Endothelial cell of umbilical vein (primary cell): ENCODE measurements around the gene DHX34. TPM values are rescaled to one million over a fixed set of nuclear protein-coding genes. Genes with fewer than 3 reads are reported as not detected.

Source experiments
- BruUV-seq: library from RNA; stranded (reverse); fragments of 400-500 nt; replicated peaks from 2 replicates; lab custom pipeline; 2021; lab: Mats Ljungman, UMichigan
- CTCF ChIA-PET: fragments of 300-600, 350-600 bp; sonication (Branson Sonifier 250); formaldehyde crosslinking; loops from one replicate; lab custom pipeline; 2021; ENCODE audit warnings: antibody characterized with exemption, inconsistent platforms; lab: Charles Lee
- POLR2A ChIA-PET: fragments of 300-600, 350-600 bp; sonication (Branson Sonifier 250); formaldehyde crosslinking; loops from one replicate; lab custom pipeline; 2021; ENCODE audit warnings: antibody characterized with exemption, inconsistent platforms; lab: Charles Lee
- DNase-seq: peaks from one replicate; pipeline ENCODE4 v3.0.0-alpha.2; 2011; ENCODE audit warnings: low read depth, low spot score
- FAIRE-seq: peaks from 2 replicates; lab custom pipeline; 2011; peaks lifted over from hg19 to GRCh38; lab: Jason Lieb, UNC
- H2AFZ ChIP-seq: 2 replicates; pipeline ENCODE4 v1.6.0; 2012; ENCODE audit warnings: low read depth, low read length, control low read depth, inconsistent platforms
- H3K27ac ChIP-seq: 2 replicates; pipeline ENCODE4 v1.5.1; 2011; ENCODE audit warnings: low read depth, mild to moderate bottlenecking, control low read depth, low read length, moderate library complexity; ENCODE audit not compliant: insufficient read depth
- H3K27me3 ChIP-seq, 2 experiments: 2 replicates each; pipeline versions ENCODE4 v1.6.0 to v1.6.1; 2011; ENCODE audit warnings: low read length in 2 of 2, mixed read lengths in 1 of 2; ENCODE audit not compliant: control insufficient read depth in 2 of 2, insufficient read depth in 2 of 2
- H3K36me3 ChIP-seq, 2 experiments: 2 replicates in 1 of 2; 3 replicates in 1 of 2; pipeline ENCODE4 v1.5.1; 2011; ENCODE audit warnings: low read length in 2 of 2, mild to moderate bottlenecking in 1 of 2, moderate library complexity in 1 of 2; ENCODE audit not compliant: control insufficient read depth in 2 of 2, insufficient read depth in 2 of 2; ENCODE audit errors: extremely low read depth in 1 of 2
- H3K4me1 ChIP-seq: 3 replicates; pipeline ENCODE4 v1.5.1; 2011; ENCODE audit warnings: mild to moderate bottlenecking, low read length; ENCODE audit not compliant: control insufficient read depth, insufficient read depth; ENCODE audit errors: extremely low read depth
- H3K4me2 ChIP-seq: 2 replicates; pipeline ENCODE4 v1.6.1; 2011; ENCODE audit warnings: low read length, control low read depth, mixed read lengths; ENCODE audit not compliant: insufficient read depth
- H3K4me3 ChIP-seq, 3 experiments: fragments of 200-600 bp in 1 of 3; sonication (generic), shearing (Covaris generic) in 1 of 3; replicated peaks in 1 of 3; 2 replicates each; pipeline ENCODE4 v1.5.1; 2011 to 2016; ENCODE audit warnings: control low read depth in 3 of 3, low read length in 3 of 3, mild to moderate bottlenecking in 2 of 3, inconsistent platforms in 1 of 3, low read depth in 1 of 3, moderate library complexity in 1 of 3; ENCODE audit not compliant: insufficient read depth in 1 of 3
- H3K79me2 ChIP-seq: 2 replicates; pipeline ENCODE4 v1.6.0; 2012; ENCODE audit warnings: low read length, inconsistent platforms; ENCODE audit not compliant: control insufficient read depth, insufficient read depth
- H3K9ac ChIP-seq: replicated peaks from 2 replicates; pipeline ENCODE3; 2011; ENCODE audit warnings: low read length, control low read depth; ENCODE audit not compliant: insufficient read depth; ENCODE audit errors: extremely low read depth
- H3K9me1 ChIP-seq: replicated peaks from 3 replicates; pipeline ENCODE4 v1.6.0; 2011; ENCODE audit warnings: mild to moderate bottlenecking, low read length; ENCODE audit not compliant: control insufficient read depth, insufficient read depth; ENCODE audit errors: extremely low read depth
- H3K9me3 ChIP-seq: replicated peaks from 2 replicates; pipeline ENCODE4 v1.5.1; 2012; ENCODE audit warnings: low read length, inconsistent platforms; ENCODE audit not compliant: control insufficient read depth, insufficient read depth
- H4K20me1 ChIP-seq: replicated peaks from 2 replicates; pipeline ENCODE3; 2011; ENCODE audit warnings: mild to moderate bottlenecking, low read length; ENCODE audit not compliant: control insufficient read depth, insufficient read depth; ENCODE audit errors: extremely low read depth
- EZH2 ChIP-seq: IDR thresholded peaks from 2 replicates; pipeline ENCODE4 v1.6.1; 2012; ENCODE audit warnings: borderline replicate concordance, low read depth, mild to moderate bottlenecking, moderate library complexity, low read length, inconsistent platforms; ENCODE audit not compliant: severe bottlenecking
- FOS ChIP-seq: IDR thresholded peaks from 2 replicates; pipeline ENCODE4 v1.6.1; 2011; ENCODE audit warnings: mild to moderate bottlenecking, low read length, moderate library complexity, borderline replicate concordance; ENCODE audit not compliant: insufficient read depth
- GATA2 ChIP-seq: IDR thresholded peaks from 2 replicates; pipeline ENCODE4 v1.7.0; 2011; ENCODE audit warnings: low read depth, mild to moderate bottlenecking, moderate library complexity, mixed read lengths, low read length; ENCODE audit not compliant: insufficient read length, insufficient read depth
- JUN ChIP-seq: IDR thresholded peaks from 2 replicates; pipeline ENCODE4 v1.6.1; 2011; ENCODE audit warnings: borderline replicate concordance, low read depth; ENCODE audit not compliant: insufficient read length, insufficient read depth
- MYC ChIP-seq: IDR thresholded peaks from one replicate; pipeline ENCODE4 v1.6.1; 2011; ENCODE audit warnings: mild to moderate bottlenecking, low read depth, low read length
- POLR2A ChIP-seq: IDR thresholded peaks from 2 replicates; pipeline ENCODE4 v1.6.1; 2012; ENCODE audit warnings: low read depth, mild to moderate bottlenecking, control low read depth, low read length
- POLR2AphosphoS5 ChIP-seq: IDR thresholded peaks from 2 replicates; pipeline ENCODE4 v1.6.1; 2012; ENCODE audit warnings: low read depth, mild to moderate bottlenecking, control low read depth, low read length, moderate library complexity; ENCODE audit not compliant: insufficient read depth
- dilution Hi-C: fragments of 300-500 bp; cut with MboI; formaldehyde crosslinking; loops from one replicate; pipeline ENCODE4 v1.15.0; 2019; ENCODE audit warnings: low sequenced_read_pairs; ENCODE audit not compliant: extremely low pct_ligation_motif_present
- intact Hi-C: fragments of 100-400 bp; cut with micrococcal nuclease; formaldehyde crosslinking; loops from one replicate; pipeline ENCODE4 v1.10.0; 2022
- polyA plus RNA-seq, 4 experiments: library from polyadenylated mRNA; depleted of rRNA in 3 of 4; stranded (reverse) in 3 of 4; unstranded in 1 of 4; fragments of >200 nt; gene quantifications; 2 replicates each; pipeline versions ENCODE4 v1.2.1 to v1.2.3, GENCODE V29; 2011 to 2012; ENCODE audit warnings: missing spikeins in 1 of 4
- total RNA-seq: library from RNA; stranded (reverse); gene quantifications from 2 replicates; pipeline ENCODE4 v1.2.3, GENCODE V29; 2021
- TF ChIP-seq, protein P1 (sequence below), 2 donors: IDR thresholded peaks; 1 replicate in 1 of 2; 2 replicates in 1 of 2; pipeline ENCODE4 v1.5.1; 2011; ENCODE audit warnings: low read length in 2 of 2, mild to moderate bottlenecking in 2 of 2, moderate library complexity in 2 of 2, control low read depth in 1 of 2, inconsistent platforms in 1 of 2, low read depth in 1 of 2; ENCODE audit not compliant: insufficient read depth in 1 of 2; ENCODE audit errors: extremely low read depth in 1 of 2
- TF ChIP-seq, protein P2 (sequence below): IDR thresholded peaks from 2 replicates; pipeline ENCODE4 v1.6.1; 2011; ENCODE audit not compliant: insufficient read depth, insufficient read length

Gene DHX34
- total and polyA plus RNA-seq, 2 donors (not counting 3 experiments of a cell fraction or from before 2014, with no cell fraction given) = 12.8 to 20.7 TPM

DNA sequence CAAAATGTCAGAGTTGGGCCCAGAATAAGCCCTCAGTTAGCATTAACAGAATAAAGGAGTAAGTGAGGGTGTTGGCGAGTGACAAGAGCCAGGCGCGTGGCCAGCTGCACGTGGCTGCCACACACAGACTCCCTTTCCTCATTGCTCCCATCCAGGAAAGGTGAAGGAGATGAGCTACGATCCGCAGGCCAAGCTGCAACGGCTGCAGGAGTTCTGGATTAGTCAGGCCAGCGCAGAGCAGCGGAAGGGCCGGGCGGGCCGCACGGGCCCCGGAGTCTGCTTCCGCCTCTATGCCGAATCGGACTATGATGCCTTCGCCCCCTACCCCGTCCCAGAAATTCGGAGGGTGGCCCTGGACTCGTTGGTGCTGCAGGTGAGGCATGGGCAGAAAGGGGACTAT, 13.2 kb downstream of the DHX34 start:
- peaks cover 13 to 34% of the 10 kb centered on the region in 2 experiments for H3K36me3 ChIP-seq
- no peaks in the 10 kb centered on the region for H4K20me1 ChIP-seq
- ChIA-PET CTCF (interaction anchor here (1.6 kb wide), 1 partner anchor 13 kb away, joined by 10 read pairs; the partner anchor contains the start of gene DHX34), POLR2A (no interaction called here)
- no peaks in the 10 kb centered on the region for H3K9me1 ChIP-seq
- no peak for TF ChIP-seq POLR2AphosphoS5
- intact Hi-C loops (no loop called here), dilution Hi-C loops (no loop called here)
- FAIRE-seq (no peak), DNase-seq (no peak)
- no peak overlapping the region for H3K4me2 ChIP-seq
- no TSS peak for BruUV-seq
- no peak overlapping the region for H3K4me3 ChIP-seq
- no peak overlapping the region for H2AFZ ChIP-seq
- no peak overlapping the region for H3K27ac ChIP-seq
- no peak overlapping the region for H3K9ac ChIP-seq
- no peaks in the 10 kb centered on the region for H3K9me3 ChIP-seq
- peaks cover 19% of the 10 kb centered on the region for H3K4me1 ChIP-seq
- H3K27me3 ChIP-seq = no peaks in the 10 kb centered on the region
- no peaks in the 10 kb centered on the region for H3K79me2 ChIP-seq

DNA sequence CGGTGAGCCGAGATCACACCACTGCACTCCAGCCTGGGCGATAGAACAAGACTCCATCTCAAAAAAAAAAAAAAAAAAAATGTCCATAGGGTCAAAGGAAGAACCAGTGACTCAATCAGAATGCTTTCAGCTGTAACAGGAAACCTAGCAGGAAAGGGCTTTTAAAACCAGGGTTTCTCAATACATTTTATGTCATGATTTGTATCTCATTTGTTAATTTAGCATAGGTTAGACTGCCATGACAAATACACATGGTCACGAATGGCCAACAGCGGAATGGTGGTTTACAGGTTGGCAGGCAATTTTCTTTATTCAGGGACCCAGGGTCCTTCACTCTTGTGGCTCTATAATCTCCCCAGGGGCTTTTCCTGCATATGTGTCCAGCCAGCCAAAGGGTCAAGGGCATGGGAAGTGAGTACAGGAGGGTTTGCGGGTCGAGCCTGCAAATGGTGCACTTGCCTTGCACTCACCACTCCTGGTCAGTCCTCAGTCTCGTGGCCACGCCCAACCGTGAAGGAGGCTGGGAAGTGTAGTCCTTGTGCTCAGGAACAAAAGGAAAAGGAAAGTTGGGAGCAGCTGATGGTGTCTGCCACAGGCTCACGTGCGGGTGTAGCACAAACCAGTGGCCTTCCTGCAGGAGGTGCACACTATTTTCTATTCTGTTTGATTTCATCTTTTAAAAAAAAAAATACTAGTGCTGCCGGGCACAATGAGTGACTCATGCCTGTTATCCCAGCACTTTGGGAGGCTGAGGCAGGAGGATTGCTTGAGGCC, 14.8 kb downstream of the DHX34 start:
- ChIA-PET POLR2A (no interaction called here), CTCF (interaction anchor here (0.6 to 2.3 kb wide), 3 partner anchors 15 to 270 kb away, joined by 3 to 11 read pairs (median 5); partner anchors contain the start of gene DHX34)
- intact Hi-C loops = loop anchor here (1.0 kb wide), 1 partner anchor 15 kb away; the partner anchor contains the start of gene DHX34
- H3K4me1 ChIP-seq = peaks cover 19% of the 10 kb centered on the region
- peak overlapping the region; percentile 69 for H3K4me2 ChIP-seq
- FAIRE-seq = peak; percentile 88
- H3K36me3 ChIP-seq = peaks cover 7 to 25% of the 10 kb centered on the region in 2 experiments
- H3K9me3 ChIP-seq = no peaks in the 10 kb centered on the region
- no peak overlapping the region for H3K9ac ChIP-seq
- TF ChIP-seq GATA2 (peak; percentile 11), JUN (peak; percentile 13), POLR2AphosphoS5 (no peak), FOS (peak; percentile 68), MYC (peak; percentile 62), EZH2 (no peak), POLR2A (no peak)
- TF ChIP-seq, protein P1, sequence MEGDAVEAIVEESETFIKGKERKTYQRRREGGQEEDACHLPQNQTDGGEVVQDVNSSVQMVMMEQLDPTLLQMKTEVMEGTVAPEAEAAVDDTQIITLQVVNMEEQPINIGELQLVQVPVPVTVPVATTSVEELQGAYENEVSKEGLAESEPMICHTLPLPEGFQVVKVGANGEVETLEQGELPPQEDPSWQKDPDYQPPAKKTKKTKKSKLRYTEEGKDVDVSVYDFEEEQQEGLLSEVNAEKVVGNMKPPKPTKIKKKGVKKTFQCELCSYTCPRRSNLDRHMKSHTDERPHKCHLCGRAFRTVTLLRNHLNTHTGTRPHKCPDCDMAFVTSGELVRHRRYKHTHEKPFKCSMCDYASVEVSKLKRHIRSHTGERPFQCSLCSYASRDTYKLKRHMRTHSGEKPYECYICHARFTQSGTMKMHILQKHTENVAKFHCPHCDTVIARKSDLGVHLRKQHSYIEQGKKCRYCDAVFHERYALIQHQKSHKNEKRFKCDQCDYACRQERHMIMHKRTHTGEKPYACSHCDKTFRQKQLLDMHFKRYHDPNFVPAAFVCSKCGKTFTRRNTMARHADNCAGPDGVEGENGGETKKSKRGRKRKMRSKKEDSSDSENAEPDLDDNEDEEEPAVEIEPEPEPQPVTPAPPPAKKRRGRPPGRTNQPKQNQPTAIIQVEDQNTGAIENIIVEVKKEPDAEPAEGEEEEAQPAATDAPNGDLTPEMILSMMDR (IDR thresholded peaks at IDR 0.05; ENCODE audit: extremely low read depth in 1 of 2, insufficient read depth in 1 of 2, low read depth in 1 of 2, low read length in 2 of 2) = no peak
- TF ChIP-seq, protein P2, sequence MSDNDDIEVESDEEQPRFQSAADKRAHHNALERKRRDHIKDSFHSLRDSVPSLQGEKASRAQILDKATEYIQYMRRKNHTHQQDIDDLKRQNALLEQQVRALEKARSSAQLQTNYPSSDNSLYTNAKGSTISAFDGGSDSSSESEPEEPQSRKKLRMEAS = peak; percentile 52
- no peaks in the 10 kb centered on the region for H3K27me3 ChIP-seq
- DNase-seq = peak; percentile 85
- H3K9me1 ChIP-seq = no peaks in the 10 kb centered on the region
- no peaks in the 10 kb centered on the region for H3K79me2 ChIP-seq
- peak overlapping the region; percentile 64 for H3K27ac ChIP-seq
- H4K20me1 ChIP-seq = no peaks in the 10 kb centered on the region
- no peak overlapping the region for H3K4me3 ChIP-seq
- peak overlapping the region; percentile 15 for H2AFZ ChIP-seq
- dilution Hi-C loops = no loop called here
- BruUV-seq = no TSS peak
